ENCODE data around the gene SIL1.

DNA sequence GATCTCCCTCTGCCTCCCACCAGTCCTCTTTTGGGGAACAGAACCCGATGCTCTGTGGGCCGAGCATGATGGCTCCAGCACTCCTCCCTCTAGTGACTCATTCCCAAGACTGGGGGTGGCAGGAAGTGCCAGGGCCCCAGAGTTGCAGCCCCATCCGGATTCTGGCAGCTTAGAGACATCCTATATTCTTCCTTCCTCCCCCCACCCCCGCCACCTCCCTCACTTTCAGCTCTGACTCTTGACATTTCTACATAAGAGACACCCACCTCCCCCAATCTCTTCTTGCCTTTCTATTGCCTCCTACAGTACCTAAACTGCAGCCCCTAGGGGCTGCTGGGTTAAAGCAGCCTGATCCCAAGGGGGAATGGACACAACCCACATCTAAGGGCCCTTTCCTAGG lies 48.2 kb upstream of the SIL1 start:
- TF ChIP-seq, protein P1, sequence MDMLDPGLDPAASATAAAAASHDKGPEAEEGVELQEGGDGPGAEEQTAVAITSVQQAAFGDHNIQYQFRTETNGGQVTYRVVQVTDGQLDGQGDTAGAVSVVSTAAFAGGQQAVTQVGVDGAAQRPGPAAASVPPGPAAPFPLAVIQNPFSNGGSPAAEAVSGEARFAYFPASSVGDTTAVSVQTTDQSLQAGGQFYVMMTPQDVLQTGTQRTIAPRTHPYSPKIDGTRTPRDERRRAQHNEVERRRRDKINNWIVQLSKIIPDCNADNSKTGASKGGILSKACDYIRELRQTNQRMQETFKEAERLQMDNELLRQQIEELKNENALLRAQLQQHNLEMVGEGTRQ (IDR thresholded peaks at IDR 0.05; ENCODE audit: low read depth, low read length) = no peak
- TF ChIP-seq RAD21 (IDR thresholded peaks at IDR 0.05; ENCODE audit: low read length) = no peak
- TF ChIP-seq, protein P2, sequence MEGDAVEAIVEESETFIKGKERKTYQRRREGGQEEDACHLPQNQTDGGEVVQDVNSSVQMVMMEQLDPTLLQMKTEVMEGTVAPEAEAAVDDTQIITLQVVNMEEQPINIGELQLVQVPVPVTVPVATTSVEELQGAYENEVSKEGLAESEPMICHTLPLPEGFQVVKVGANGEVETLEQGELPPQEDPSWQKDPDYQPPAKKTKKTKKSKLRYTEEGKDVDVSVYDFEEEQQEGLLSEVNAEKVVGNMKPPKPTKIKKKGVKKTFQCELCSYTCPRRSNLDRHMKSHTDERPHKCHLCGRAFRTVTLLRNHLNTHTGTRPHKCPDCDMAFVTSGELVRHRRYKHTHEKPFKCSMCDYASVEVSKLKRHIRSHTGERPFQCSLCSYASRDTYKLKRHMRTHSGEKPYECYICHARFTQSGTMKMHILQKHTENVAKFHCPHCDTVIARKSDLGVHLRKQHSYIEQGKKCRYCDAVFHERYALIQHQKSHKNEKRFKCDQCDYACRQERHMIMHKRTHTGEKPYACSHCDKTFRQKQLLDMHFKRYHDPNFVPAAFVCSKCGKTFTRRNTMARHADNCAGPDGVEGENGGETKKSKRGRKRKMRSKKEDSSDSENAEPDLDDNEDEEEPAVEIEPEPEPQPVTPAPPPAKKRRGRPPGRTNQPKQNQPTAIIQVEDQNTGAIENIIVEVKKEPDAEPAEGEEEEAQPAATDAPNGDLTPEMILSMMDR (conservative IDR thresholded peaks at IDR 0.05; ENCODE audit: low read depth, low read length) = no peak
- TF ChIP-seq POLR2A (IDR thresholded peaks at IDR 0.05; ENCODE audit: low read depth, low read length) = no peak
- no peak for TF ChIP-seq NFE2L2 (IDR thresholded peaks at IDR 0.05; ENCODE audit: low read depth, low read length)
- TF ChIP-seq MAFK (IDR thresholded peaks at IDR 0.05; ENCODE audit: low read depth, low read length) = no peak
- no peak for TF ChIP-seq CEBPB (IDR thresholded peaks at IDR 0.05; ENCODE audit: low read depth, low read length)
- TF ChIP-seq MXI1 (IDR thresholded peaks at IDR 0.05; ENCODE audit: borderline replicate concordance, low read depth, low read length) = no peak
- TF ChIP-seq BHLHE40 (IDR thresholded peaks at IDR 0.05; ENCODE audit: low read depth, low read length) = no peak
- no peak for TF ChIP-seq FOS (IDR thresholded peaks at IDR 0.05; ENCODE audit: low read depth, low read length)
- TF ChIP-seq CHD1 (IDR thresholded peaks at IDR 0.05; ENCODE audit: low read depth, low read length) = no peak
- no peak for TF ChIP-seq SMC3 (IDR thresholded peaks at IDR 0.05; ENCODE audit: low read depth, low read length)
